NCI-H2107 treated with DMSO at 0.1 percent for 48 hours (cell line): ENCODE results near the gene MGAT4B.

Source experiments
- DNase-seq: peaks from one replicate; lab custom pipeline; 2025; ENCODE audit not compliant: unreplicated experiment; lab: John Stamatoyannopoulos, UW

The MGAT4B gene

DNA sequence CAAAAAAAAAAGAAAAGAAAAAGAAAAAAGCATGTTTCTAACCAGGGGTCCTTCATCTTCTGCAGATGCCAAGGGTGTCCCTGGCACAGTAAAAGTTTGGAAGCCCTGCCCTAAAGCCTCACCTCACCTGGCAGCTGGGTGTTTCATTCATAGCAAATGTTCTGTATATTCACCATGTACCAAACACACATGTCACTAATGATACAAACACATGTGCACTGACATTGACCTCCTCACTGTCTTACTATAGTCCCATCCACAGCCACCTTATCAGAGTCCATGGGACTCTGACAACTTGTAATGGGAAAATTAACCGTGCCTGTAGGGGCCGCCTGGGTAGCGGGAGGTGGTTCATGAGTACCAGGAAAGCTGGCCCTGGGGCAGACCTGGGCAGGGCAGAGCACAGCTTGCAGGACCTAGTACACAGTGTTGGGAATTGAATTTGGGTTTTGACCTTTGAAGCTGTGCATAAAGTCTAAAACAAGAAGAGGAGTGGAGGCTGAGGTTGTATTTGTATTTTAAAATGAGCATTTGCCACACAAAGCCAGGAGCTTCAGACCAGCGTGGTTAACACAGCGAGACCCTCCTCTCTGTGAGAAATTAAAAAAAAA, 6.4 kb upstream of the MGAT4B start:
- DNase-seq = no peak

DNA sequence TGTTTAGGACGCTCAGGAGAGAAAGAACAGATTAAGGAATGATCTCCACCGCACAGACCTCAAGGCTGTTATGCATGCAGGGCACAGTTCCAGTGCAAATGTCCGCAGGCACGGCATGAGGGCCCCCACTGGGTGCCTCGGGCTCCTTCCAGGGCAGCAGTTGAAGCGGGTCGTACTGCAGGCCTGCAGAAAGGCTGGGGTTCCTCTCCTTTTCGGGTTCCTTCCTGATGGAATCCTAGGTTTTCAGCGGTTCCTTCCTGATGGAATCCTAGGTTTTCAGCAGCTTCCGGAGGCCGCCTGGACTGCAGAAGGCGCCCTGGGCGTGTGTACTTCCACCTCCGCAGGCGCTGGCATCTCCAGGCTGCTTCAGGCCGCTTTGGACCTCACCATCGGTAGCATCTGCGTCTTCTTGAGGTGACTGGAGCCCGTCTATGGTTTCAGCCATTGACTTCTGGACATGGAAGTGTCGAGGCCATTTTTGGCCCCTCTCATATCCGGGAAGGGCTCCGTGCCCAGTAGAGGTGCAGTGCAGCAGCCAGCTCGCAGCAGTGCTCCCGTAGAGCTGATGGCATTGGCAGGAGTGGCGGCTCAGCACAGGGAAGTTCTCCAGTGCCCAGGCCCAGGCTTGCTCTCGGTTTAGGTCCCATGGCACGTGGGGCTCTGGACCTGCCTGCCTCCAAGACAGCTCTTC, 5.6 kb upstream of the MGAT4B start:
- DNase-seq = no peak

DNA sequence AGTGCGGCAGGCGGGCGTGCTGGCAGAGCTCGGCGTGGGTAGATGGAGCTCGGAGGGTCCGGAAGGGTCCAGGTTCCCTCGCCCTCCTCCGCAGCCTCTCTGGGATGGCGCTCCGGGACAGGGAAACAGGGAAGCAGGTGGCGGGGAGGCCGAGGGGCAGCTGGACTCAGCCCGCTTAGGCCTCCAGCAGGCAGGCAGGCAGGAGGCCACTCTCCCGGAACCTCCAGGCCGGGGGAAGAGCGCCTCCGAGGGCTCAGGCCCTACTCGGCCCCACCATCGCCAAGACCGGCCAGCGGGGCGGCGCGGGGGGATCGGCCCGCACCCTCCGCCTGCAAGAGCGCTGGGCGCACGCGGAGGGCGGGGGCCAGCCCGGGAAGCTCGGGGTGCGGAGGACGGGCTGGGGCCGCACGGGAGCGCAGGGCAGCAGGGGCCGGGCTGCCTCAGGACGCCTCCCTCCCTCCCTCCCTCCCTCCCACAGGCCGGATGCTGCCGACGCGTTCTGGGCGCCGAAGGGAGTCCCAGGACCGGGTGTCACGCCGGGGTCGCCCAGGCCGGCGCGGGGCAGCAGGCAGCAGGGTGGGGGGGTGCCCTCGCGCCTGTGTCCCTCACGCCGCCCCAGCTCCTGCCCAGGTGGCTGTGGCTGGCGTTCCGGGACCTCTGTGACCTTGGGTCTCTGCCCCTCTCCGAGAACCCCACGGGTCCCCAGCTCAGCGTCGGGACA, 977 bp downstream of the MGAT4B start:
- no peak for DNase-seq

DNA sequence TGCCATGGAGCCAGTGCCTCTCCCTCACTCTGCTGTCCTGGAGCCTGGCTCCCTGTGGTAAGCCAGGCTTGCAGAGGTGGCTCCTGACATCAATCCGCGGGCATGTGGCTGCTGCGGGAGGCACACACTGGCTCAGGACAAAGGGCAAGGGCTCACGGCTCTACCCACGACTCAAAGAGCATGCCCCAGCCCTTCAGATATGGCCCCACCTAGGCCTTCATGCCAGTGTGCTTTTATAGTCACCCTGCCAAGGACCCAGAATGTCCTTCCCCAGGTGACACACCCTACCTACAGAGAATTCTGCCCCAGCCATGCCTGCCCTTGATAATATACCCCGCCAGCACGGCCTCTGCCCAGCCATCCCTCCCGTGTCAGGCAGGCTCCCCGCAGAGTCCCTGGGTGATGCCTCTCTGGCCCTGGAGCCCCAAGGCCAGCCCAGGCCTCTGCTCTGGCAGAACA, 1.6 kb downstream of the MGAT4B start:
- no peak for DNase-seq

DNA sequence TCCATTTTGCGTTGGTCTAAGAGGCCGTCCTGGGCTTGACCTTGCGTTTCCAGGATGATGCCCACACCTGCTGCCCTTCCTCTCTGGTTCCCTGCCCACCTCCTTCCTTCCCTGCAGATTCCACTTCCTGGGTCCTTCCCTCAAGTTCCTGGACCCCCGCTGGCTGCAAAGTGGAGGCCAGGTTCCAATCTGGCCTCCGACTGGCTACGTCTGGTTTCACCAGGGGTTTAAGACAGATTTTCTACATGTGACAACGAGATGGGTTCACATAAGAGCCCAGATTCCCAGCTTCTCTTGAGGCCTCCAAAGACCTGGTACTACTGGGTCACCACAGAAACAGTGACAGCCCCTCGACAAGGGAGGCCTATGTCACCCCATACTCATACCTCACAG, 2.1 kb downstream of the MGAT4B start:
- DNase-seq = no peak

DNA sequence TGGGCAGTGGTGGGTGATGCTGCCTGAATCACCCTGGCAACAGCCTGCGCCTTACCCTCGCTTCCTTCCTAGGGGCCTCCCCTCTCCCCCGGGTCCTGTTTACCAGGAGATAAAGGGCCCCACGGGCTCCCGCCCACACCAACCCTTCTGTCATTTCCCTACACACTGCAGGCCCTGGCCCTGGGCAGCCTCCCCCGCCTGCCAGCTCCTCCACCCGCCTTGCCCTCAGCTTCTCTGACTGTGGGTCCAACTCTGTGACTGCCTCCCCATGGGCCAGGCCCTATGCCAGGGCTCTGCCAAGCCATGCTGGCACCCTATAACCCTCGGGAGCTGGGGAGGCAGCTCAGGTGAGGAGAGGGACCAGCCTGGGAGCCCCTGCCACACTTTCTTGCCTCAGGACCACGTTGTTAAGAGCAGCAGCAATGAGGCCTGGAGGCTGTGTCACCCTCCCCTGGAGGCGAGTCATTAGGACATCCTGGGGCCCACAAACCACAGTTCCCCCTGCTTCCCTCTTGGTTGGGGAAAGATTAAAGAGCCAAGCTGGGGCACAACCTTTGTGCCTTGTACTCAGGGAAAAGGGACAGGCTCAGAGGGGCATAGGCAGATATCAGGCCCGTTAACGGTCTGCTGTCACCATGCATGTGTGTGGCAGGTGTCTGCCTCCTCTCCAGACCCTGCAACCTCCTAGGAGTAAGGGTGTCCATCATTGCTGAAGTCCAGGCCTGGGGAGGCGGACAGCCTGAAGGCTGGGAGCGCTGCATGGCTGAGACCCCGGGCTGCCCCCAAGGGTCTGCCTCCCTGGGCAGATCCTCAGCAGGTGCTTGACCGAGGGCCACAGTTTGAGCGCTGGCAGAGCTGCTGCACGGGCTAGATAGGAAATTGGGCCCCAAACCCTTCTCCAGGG, 2.8 kb downstream of the MGAT4B start:
- DNase-seq = no peak

DNA sequence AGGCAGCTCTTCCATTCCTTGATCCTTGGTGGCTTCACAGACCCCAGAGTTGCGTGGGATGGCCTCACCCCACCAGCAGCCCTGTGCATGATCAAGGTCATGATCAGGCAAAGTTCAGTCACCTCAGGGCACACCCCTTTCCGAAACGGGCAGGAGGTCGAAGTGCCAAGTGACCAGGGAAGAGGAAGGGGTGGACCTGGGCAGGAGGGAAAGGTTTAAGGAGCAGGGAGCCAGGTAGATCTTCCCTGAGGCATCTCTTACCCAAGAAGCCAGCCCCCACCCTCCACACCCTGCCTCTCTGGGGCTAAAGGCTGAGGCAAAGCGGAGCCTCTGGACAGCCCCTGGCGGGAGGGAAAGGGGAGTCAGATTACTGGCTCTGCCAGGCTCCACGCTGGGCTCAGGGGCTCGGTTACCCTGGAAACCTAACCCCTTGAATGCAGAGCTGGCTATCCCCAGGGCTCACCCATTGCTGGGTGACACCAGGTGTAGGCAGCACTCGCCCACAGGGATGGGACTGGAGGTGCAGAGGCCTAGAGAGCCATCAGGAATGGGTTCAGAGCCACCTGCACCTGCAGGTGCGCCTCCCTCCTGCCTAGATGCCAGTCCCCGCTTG, 3.6 kb downstream of the MGAT4B start:
- peak; percentile 70 for DNase-seq

DNA sequence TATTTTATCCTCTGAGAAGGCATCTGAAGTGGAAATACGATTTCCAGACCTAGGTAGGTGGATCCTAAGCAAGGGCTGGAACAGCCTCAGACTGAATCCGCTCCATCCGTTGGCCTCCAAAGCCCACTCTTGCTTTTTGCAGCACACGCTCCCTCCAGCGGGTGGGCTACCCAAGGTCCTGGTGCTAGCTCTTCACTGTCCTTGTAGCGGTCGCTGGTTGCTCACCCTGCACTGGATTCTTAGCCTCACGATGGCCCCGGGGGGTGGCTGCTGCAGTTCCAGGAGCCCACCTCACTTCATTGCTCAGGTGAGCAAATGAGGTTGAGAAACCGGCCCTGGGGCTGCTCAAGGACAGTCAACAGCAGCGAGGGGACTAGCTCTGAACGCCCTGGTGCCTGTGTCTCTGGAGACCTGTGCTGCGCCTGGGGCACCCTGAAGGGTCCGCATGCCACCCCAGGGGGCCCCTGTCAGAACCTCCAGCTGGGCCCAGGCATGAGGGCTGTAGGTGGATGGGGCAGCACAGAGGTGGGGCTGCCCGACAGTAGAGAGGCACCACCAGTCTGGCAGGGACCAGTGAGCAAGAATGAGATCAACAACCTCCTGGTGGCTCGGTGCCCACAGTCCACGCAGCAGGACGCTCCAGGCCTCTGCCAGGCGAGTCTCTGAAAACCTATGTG, 4.3 kb downstream of the MGAT4B start:
- DNase-seq = no peak

DNA sequence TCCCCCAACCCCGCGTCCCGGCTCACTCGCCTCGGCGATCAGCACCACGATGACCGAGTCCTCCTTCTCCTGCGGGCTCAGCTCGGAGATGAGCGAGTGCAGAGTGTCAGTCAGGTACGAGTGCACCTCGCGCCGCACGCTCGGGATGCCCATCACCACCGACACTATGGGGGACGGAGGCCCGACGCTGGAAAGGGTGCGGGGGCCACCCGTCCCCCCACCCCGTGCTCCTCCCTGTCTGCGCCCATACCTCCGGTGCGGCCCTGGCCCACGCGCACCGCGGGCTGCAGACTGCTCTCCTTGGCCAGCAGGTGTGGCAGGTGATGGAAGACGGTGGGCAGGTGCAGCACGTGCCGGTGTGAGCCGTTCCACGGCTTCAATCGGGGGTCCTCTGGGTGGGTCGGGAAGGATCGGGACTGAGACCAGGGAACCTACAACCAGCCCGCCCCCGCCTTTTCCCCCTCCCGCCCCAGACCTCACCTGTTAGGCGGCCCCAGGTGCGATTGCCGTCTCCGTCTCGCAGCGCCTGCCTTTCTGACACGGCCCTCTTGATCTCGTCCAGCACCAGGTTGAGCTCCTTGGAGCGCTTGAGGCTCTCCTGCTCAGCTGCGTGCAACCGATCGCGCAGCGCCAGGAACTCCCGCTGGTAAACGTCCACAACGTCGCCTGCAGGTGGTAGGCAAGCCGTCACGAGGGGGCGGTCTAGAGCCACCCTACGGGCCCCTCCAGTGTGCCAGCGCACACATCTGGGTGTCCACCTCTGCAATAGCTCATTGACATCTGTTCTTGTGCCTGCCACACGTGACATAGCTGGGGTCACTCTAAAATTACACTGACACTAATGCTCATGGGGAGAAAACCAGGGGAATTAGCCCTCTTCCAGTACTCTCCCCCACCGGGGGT, 5.1 kb downstream of the MGAT4B start:
- peak; percentile 18 for DNase-seq

DNA sequence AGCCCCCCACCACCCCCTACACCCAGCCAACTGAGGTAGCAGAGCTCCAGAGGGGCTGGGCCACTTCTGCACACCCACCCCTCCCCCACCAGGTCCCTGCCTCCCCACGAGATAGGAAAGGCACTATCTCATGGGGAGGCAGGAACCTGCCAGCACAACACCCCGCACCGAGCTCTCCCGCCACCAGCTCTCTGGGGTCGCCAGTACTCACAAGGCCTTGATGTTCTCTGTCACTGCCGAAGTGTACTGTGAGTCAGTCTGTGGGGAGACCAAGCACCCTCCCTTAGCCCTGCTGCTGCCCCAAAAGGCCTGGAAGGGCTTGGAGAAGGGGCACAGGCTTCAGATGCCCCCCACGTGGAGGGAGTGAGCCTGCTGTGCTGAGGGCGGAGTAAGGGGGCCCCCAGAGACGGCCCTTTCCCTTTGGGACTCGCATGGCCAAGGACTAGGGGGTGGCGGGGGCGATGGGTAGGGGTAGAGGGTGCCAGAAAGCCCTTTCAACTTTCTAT, 5.9 kb downstream of the MGAT4B start:
- DNase-seq = no peak

DNA sequence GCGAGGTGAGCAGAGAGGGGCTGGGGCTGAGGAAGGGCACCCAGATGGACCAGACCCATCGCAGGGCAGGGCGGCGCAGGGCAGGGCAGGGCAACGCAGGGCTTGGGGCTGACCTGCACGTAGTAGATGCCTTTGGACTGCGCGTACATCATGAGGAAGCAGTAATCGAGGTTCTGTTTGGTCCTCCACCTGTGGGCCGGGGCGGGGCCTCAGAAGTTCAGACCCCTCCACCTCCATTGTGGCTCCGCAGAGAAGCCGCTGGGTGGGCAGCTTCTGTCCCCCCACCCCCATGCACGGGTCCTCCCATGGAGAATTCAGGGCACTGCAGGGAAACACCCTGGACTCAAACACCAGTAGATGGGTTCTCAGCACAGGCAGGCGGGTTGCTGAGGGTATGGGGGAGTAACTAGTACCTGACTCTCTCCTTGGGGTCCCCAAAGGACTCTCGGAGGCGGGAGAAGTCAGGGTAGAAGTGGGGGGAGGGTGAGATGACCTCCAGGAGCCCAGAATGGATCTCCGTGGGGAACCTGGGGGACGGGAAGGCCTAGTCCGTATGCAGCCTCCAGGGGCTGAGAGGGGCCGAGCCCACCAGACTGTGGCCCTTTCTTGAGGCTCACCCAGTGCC, 6.5 kb downstream of the MGAT4B start:
- no peak for DNase-seq

DNA sequence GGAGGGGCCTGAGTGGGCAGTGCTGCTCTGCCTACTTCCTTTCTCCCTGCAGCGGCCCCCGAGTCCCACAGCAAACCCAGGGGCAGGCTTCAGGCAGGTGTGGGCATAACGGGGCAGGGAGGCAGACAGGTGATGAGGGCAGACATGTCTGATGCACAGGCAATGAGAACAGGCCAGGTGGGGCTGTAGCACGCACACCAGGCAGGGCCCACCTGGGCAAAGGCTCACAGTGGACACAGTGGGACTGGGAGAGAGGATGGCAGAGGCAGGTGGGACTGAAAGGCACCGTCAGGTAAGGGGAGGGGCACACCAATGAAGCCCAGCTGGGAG, 7.1 kb downstream of the MGAT4B start:
- no peak for DNase-seq

DNA sequence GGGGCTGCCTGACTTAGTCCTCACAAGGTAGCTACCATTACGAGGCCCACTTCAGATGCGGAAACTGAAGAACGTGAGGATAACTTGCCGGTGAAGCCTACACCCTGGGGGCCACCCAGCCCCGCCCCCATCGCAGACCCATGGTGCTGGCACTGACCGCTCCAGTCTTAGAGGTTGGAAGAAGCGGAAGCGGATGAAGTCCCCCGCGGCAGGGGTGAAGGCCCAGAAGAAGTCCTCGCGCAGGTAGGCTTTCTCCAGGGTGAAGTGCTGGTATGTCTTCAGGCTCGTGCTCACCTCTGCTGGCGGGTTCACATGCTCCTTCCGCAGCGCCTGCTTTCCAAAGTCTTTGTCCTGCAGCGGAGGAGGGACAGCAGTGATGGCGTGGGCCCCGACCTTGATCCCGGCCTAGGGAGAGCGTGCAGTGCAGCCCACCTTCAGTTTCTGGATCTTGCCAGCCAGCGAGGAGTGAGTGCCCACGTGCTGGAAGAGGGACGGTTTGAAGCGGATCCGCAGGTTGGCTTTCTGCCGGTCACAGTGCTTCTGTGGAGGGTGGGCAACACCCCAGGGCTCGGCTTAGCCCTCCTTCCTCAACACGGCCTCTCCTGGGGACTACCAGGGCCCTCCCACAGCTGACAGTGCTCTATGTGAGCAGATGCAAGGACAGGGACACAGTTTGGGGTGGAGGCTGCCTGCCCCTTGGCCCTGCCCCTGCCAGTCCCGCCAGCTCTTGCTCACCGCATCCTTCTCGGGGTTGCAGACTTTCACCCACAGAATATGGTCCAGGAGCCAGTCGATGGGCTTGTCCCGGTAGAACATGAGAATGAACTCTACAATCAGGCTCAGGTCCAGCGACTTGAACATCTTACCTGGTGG, 7.7 kb downstream of the MGAT4B start:
- no peak for DNase-seq

DNA sequence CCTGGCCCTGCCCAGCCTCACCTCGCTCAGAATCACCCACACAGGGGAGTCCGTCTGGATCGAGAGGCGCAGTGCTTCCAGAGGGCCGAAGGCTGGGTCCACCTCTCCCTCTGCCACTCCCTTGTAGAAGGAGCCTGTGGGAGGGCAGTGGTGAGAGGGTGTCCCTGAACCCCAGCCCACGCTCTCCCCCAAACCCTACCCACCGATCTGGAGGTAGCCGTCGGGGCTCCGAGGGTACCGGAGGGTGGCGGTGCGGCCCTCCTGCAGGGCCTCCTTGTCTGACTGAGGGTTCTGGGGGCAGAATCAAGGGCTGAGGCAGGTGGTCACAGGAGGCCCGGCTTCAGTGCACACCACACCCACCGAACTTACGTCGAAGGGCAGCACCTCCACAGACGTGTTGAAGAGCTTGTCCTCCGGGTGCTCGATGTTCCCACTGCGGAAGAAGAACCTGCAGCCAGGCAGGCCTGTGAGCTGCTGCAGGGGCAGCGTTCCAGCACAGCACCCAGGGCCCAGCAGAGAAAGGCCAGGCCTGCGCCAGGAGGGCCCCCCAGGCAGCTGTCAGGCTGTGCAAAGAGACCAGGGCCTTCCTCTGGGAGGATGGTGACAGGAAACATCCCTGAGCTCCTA, 8.4 kb downstream of the MGAT4B start:
- DNase-seq = no peak

DNA sequence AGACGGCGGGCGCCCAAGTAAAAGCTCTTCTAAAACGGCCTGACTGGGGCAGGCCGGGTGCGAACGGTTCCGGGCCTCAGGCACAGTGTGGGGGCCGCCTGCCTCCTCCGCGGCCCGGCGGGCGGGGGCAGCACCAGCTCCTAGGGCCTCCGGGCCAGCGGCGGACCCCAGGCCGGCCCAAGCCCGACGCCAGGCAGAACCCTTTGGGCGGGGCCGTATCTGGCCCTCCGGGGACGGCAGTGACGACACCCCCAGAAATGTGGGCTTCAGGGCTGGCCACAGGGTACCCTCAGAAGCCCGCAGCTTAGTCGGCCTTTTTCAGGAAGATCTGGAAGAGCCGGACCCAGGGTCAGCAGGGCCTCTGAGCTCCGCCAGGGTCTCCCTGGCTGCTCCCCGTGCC, 8.9 kb downstream of the MGAT4B start:
- DNase-seq = no peak

DNA sequence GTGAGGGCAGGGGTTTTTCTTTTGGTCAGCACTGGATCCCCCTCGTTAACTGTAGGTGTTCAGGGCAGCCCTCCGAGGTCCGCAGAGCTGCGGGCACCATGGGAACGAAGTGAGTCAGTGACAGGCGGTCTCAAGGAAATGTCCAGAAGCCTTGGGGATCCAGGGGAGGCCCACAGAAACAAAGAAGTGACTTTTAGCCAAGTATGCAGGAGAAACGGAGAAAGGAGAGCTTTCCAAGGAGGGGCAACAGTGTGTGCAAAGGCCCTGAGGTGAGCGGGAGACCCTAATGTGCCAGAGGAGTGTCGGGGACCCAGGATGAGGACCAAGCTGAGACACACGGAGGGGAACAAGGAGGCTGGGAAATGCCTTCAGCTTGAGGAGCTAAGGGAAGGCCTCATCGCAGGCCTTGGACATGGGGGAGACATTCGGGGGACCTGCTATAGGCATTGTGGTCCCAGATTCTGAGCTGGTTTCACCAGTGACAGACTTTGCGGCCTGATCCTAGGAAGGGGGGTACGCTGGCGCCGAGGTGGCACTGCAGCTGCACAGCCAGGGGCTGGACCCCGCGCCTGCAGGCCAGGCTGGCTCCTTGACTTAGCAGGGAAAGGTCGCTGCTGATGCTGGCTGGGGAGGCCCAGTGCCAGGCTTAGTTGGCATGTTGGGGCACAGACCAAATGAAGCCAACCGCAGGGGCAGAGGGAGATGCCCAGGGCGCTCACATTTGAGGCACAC, 9.6 kb downstream of the MGAT4B start:
- DNase-seq = no peak
